GM18951 (cell line): ENCODE data around the gene OR10G7.
"Not testable (repeated sequence)": the region's sequence is repeated elsewhere in the genome, so short reads cannot be mapped to it uniquely, and the experiment has no call there.

ENCODE experiments used
- POLR2A ChIP-seq: IDR thresholded peaks from 4 replicates; pipeline ENCODE4 v1.6.1; 2011; ENCODE audit warnings: mild to moderate bottlenecking; ENCODE audit not compliant: insufficient read length, insufficient read depth; ENCODE audit errors: extremely low read depth
- in situ Hi-C: fragments of 300-500 bp; cut with MboI; formaldehyde crosslinking; loops from one replicate; pipeline ENCODE4 v1.12.0; 2022; ENCODE audit warnings: low sequenced_read_pairs, mixed read lengths, inconsistent platforms; ENCODE audit not compliant: unreplicated experiment

OR10G7 gene

GRCh38 chr11:124072147-124072546, 31.0 kb upstream of the OR10G7 start:
- no peak for TF ChIP-seq POLR2A

DNA sequence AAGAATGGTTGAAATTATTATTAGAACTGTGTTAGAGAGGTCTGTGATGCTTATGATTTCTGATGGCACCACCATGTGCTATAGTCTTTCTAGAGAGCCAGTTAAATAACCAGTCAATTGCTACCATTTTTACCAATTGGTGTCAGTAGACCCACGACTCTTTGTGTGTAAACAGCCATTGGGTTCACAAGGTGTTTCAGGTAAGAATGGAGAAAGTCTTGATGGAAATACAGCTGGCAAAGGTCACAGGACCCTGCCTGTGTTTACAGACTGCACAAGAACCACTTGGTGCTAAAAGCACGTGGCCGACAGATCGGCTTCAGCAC, 30.5 kb upstream of the OR10G7 start:
- in situ Hi-C loops: no loop called here
- TF ChIP-seq POLR2A: no peak

More at GRCh38 chr11:124072147-124072546, 31.0 kb upstream of the OR10G7 start:
- in situ Hi-C loops: no loop called here

DNA sequence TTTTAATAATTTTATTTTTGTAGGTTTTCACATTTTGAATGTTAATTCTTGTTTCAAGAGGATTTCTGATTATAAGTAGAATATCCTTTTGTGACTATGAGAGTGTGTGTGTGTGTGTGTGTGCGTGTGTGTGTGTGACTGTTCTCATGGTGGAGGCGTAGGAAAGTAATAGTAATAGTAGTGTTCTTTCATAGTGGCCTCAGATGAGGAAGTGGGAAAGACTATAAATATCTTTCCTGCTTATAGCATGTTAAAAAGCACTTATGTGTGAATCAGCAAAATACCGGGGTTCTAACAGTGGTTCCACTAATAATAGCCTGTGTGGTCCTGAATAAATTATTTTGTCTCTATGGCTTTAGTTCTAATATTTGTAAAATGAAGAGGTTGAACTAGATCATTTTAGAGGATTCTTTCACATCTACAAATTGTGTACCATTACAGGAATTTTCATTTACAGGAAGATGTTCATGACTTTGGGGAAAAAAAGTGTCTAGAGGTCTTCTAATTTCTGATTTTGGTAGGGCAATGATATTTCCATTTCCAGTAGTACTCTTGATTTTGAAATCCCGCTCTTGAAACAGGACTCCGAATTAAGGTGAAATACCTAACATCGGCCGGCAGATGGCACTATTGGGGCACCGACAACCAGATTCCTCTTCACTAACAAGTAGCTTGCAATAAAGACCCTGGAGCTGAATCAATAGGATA, 29.9 kb upstream of the OR10G7 start:
- in situ Hi-C loops: no loop called here
- no peak for TF ChIP-seq POLR2A

DNA sequence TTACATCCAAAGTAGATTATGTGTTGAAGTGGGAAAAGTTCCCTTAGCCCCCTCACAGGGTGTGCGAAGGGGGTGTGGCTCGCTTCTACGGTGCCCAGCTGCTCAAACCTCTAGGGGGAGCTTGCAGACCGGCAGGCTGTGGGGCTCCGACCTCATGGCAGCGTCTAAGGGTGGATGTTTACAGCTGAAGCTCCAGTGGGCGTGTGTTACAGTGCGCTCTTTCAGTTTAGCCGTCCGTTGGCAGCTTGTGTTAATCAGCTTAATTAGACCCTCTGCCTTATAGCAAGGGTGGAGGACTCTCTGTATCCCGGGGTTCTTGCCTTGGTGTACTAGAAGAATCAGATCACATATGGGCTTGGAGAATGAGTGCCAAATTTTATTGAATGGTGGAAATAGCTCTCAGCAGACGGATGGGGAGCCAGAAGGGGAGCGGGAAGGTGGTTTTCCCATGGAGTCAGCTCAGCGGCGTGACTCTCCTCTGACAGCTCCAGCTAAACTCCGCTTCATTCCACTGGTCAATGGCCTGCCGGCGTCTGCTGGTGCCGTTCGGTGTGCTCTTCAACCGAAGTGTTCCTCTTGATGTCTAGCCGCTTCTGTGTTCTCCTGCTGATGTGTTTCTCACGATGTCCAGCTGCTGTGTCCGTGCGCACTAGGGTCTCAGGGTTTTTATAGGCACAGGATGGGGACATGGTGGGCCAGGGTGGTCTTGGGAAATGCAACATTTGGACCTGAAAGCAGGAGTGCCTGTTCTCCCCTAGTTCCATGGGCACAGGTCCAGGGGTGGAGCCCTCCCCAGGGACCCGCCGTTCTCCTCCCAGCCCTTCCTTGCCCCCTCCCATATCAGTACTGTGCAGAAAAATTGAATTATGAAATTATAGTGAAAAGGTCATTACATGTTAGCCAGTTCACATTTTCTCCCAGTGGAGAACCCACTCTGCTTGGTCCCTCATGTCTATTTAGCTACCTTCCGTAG, 28.6 kb upstream of the OR10G7 start:
- in situ Hi-C loops: no loop called here
- no peak for TF ChIP-seq POLR2A

DNA sequence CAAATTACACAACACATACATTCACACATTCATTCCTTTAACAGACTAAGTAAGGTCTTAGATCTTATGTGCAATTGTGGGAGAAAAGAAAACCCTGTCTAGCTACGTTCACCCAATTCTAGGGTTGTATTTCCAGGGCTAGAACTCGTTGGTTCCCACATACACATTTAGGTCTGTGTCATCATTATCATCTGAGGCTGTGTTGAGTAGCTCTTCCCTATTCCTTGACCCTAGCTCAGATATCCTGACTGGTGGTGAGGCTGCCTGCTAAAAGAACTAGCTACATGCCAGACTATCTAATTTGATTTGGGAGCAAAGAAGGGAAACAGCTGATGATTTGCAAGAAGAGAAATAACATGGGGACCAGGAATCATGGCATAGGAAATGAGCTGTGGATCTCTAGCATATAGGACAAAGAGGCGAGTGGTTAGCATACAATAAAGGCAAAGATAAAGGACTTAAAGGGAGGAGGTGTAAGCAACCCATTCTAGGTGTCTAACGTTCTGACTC, 27.5 kb upstream of the OR10G7 start:
- in situ Hi-C loops: no loop called here
- TF ChIP-seq POLR2A: no peak

DNA sequence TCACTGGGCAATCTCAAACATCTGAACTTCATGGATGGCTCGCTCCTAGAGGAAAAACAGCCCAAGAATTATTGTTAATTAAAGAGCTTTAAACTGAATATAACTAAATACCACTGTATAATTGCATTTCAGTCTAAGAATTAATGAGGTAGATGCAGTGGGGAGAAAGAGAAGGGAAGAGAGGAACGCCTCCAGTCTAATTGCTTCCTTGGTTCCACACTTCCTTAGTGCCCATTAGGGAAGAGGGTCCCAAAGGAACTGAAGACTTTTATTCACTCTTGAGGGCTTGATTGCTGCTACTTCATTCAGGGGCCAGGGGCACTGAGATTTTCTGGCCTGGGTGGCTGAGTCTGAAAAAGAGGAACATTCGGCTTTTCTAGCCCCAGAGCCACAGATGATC, 11.8 kb upstream of the OR10G7 start:
- in situ Hi-C loops: no loop called here
- TF ChIP-seq POLR2A: no peak

DNA sequence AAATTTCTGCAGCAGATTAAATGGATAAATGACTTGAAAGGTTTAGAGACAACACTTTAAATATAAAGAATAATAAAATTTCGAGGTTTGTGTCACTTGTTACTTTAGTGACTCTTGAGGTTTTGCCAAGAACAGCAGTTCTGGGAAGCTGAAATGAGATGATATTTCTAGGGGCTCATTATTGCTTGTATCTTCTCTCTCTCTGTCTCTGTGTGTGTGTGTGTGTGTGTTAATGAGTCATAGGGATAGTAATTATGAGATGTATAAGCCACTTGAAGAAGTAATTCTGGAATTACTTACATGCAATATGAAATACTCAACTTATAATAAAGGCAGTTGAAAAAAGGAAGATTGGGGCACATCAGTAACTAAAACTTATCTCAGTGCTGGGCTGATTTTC, 9.6 kb upstream of the OR10G7 start:
- no peak for TF ChIP-seq POLR2A
- in situ Hi-C loops: no loop called here

GRCh38 chr11:124043420-124043819, 2.3 kb upstream of the OR10G7 start:
- TF ChIP-seq POLR2A: no peak
- in situ Hi-C loops: no loop called here

DNA sequence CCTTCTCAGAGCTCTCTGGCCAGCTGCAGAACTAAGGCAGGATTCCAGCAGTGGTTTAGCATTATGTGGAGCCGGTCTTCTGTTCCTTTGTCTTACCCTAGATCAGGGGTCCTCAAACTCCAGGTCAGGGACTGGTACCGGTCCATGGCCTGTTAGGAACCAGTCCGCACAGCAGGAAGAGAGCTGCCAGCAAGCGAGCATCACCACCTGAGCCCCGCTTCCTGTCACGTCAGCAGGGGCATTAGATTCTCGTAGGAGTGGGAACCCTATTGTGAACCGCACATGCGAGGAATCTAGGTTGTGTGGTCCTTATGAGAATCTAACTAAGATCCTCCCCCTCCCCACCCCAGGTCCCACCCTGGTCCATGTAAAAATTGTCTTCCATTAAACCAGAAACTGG, 1.6 kb downstream of the OR10G7 start:
- TF ChIP-seq POLR2A: no peak
- in situ Hi-C loops: no loop called here

DNA sequence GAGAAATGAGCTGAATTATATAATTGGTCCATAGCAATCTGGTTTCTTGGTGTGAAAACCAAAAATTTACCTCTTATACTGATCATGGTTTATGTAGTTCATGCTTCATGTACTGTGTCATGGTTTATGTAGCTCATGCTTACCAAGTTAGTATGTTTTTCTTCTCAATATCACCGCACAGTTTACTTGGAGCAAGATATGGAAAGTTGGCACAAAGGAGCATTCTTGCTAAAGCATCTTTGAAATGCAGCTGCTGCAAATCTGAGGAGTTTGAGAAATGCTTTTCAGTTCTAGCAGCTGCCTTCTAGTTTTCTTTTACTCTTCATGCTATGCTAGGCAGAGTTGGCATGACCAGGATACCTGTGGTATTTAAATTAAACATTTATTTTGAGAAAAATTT, 4.5 kb downstream of the OR10G7 start:
- in situ Hi-C loops: no loop called here
- no peak for TF ChIP-seq POLR2A

GRCh38 chr11:124026498-124026897, 14.6 kb downstream of the OR10G7 start, which contains the start of gene OR10G8:
Gene OR10G8, plus strand, starts transcription at chr11:124026798. Its CDS starts 2,825 bp downstream, at chr11:124029623.
- TF ChIP-seq POLR2A: no peak
- in situ Hi-C loops: no loop called here

- in situ Hi-C loops: not testable (repeated sequence)
Measured at GRCh38 chr11:124015837-124016236, 25.3 kb downstream of the OR10G7 start.

DNA sequence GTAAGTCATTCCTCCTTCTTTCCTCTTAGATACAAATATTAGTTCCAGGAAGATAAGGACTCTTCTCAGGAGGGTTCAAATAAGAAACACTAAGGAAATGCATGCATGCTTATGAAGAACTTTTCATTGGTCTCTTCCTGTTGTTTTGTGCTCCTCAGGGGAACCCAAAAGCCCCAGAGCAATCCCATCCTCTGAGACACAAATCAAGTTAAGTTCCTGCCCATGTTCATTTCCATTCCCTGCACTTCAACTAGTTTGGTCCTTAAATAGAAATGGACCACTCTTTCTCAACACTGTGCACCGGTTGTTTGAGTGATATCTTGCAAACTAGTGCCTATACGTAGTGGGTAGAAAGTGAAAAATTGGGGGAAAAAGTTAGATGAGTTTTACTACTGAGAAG, 28.4 kb downstream of the OR10G7 start, which contains the start of gene OR10G4:
Gene OR10G4 (plus strand): TSS at position 301 of the 400 bp plus-strand sequence. CDS start 2,578 bp downstream, outside the sequence.
- no peak for TF ChIP-seq POLR2A
- in situ Hi-C loops: no loop called here
